Tibial artery (tissue), 4 donors: ENCODE data around the gene MCOLN3.
A peak's percentile ranks its signal among the peaks of the same experiment; 100 is the strongest.

Experiments used
- DNase-seq, 2 donors: peaks; one replicate each; pipeline ENCODE4 v3.0.0-alpha.2; 2019
- H3K27ac ChIP-seq, 2 donors: fragments of 200-600 bp; sonication (generic) in 1 of 2; 1 replicate in 1 of 2; 2 replicates in 1 of 2; pipeline ENCODE4 v1.5.1; 2018 to 2019; ENCODE audit warnings: mild to moderate bottlenecking in 1 of 2
- H3K27me3 ChIP-seq, 2 donors: fragments of 200-600 bp; sonication (generic) in 1 of 2; one replicate each; pipeline versions ENCODE4 v1.5.1 to v1.6.0; 2016 to 2019
- H3K36me3 ChIP-seq, 3 donors: fragments of 200-600 bp; sonication (generic) in 2 of 3; one replicate each; pipeline ENCODE4 v1.5.1; 2016 to 2019; ENCODE audit warnings: mild to moderate bottlenecking in 2 of 3
- H3K4me1 ChIP-seq, 4 donors: fragments of 200-600 bp; sonication (generic) in 2 of 4; 1 replicate in 3 of 4; 2 replicates in 1 of 4; pipeline ENCODE4 v1.5.1; 2016 to 2019
- H3K4me3 ChIP-seq, 2 donors: fragments of 200-600 bp; sonication (generic) in 1 of 2; 1 replicate in 1 of 2; 2 replicates in 1 of 2; pipeline ENCODE4 v1.5.1; 2018 to 2019; ENCODE audit warnings: mild to moderate bottlenecking in 2 of 2
- H3K9me3 ChIP-seq, 3 donors: fragments of 200-600 bp; sonication (generic) in 1 of 3; one replicate each; pipeline ENCODE4 v1.5.1; 2016 to 2019
- intact Hi-C: fragments of 100-400 bp; cut with DNase I; formaldehyde crosslinking; loops from one replicate; pipeline ENCODE4 v1.15.0; 2023; ENCODE audit warnings: low total_unique reads
- TF ChIP-seq, protein P1 (sequence below), 2 experiments: fragments of 200-600 bp in 1 of 2; fragments of 450-650 bp in 1 of 2; IDR thresholded peaks; one replicate each; pipeline ENCODE4 v1.5.1; 2017 to 2019; ENCODE audit warnings: antibody characterized with exemption in 2 of 2, mild to moderate bottlenecking in 1 of 2, moderate library complexity in 1 of 2

Gene MCOLN3

DNA sequence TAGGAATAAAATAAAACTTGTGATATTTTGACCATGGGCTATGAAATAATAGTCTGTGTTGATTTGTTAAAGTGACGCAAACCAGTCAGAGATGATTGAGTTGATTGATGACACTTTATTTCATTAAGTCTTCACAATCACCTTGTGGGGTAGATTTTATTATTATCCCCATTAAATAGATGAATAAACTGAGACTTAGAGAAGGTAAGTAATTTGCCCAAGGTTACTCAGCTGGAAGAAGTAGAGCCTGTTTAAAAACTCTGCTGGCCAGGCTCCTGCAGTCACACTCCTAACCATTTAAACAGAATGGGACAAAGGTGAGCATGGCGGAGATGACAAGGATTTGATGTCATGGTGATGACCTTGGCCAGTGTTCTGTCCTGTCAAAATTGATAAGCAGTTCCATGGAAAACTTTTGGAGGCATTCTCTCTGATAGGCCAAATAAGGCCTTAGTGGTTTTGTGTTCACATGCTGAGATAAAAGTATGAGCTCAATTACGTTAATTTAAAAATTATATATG lies 22.7 kb upstream of the MCOLN3 start:
- no peak for DNase-seq
- Histone ChIP-seq H3K9me3 (peaks cover 0 to 4% (median 0%) of the 10 kb centered on the region in 3 donors), H3K4me3 (no peak overlapping the region), H3K4me1 (no peaks in the 10 kb centered on the region), H3K27ac (no peak overlapping the region), H3K27me3 (no peaks in the 10 kb centered on the region), H3K36me3 (no peaks in the 10 kb centered on the region)
- TF ChIP-seq, protein P1, sequence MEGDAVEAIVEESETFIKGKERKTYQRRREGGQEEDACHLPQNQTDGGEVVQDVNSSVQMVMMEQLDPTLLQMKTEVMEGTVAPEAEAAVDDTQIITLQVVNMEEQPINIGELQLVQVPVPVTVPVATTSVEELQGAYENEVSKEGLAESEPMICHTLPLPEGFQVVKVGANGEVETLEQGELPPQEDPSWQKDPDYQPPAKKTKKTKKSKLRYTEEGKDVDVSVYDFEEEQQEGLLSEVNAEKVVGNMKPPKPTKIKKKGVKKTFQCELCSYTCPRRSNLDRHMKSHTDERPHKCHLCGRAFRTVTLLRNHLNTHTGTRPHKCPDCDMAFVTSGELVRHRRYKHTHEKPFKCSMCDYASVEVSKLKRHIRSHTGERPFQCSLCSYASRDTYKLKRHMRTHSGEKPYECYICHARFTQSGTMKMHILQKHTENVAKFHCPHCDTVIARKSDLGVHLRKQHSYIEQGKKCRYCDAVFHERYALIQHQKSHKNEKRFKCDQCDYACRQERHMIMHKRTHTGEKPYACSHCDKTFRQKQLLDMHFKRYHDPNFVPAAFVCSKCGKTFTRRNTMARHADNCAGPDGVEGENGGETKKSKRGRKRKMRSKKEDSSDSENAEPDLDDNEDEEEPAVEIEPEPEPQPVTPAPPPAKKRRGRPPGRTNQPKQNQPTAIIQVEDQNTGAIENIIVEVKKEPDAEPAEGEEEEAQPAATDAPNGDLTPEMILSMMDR (IDR thresholded peaks at IDR 0.05): no peak
- intact Hi-C loops: no loop called here

DNA sequence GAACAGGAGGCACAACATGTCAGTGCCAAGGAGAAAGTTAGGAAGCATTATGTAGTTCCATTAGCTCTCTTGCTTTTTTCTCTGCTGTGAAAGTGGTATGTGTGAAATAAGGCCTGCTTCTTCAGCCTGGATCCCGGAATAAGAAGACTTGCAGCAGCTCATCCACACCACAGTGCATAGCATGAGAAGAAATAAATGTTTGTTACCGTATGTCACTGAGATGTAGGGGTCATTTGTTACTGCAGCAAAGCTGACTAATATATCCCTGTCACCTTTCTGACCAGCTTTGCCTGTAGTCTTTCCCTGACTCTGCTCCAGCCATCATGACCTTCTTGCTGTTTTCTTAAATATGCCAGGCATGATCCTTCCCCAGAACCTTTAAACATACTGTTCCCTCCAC lies 20.5 kb upstream of the MCOLN3 start:
- Histone ChIP-seq H3K4me3 (no peak overlapping the region), H3K4me1 (no peaks in the 10 kb centered on the region), H3K27me3 (no peaks in the 10 kb centered on the region), H3K9me3 (no peaks in the 10 kb centered on the region), H3K27ac (no peak overlapping the region), H3K36me3 (no peaks in the 10 kb centered on the region)
- no peak for DNase-seq
- intact Hi-C loops: no loop called here
- TF ChIP-seq, protein P1 (IDR thresholded peaks at IDR 0.05): no peak

DNA sequence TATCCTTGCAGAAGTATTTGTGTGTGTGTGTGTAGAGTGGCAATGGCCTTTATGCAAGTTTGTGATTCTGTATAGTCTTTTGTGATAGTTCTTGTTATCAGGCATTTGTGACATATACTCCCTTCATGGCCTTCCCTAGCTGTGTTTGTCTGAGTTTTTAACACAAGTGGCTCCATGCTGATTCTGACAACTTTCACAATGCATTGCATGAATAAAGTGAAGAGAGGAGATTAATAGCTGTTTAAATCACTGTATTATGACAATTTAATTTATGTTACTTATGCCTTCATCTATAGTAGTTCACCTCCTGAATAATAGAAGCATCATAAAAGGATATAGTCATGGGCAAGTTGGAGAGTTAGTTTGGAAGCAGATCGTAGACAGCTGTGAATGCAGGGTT lies 17.2 kb upstream of the MCOLN3 start:
- TF ChIP-seq, protein P1 (IDR thresholded peaks at IDR 0.05): no peak
- Histone ChIP-seq H3K36me3 (no peaks in the 10 kb centered on the region), H3K27ac (no peak overlapping the region), H3K4me1 (peaks cover 0 to 4% (median 2%) of the 10 kb centered on the region in 4 donors), H3K27me3 (no peaks in the 10 kb centered on the region), H3K9me3 (no peaks in the 10 kb centered on the region), H3K4me3 (no peak overlapping the region)
- DNase-seq: no peak
- intact Hi-C loops: no loop called here

DNA sequence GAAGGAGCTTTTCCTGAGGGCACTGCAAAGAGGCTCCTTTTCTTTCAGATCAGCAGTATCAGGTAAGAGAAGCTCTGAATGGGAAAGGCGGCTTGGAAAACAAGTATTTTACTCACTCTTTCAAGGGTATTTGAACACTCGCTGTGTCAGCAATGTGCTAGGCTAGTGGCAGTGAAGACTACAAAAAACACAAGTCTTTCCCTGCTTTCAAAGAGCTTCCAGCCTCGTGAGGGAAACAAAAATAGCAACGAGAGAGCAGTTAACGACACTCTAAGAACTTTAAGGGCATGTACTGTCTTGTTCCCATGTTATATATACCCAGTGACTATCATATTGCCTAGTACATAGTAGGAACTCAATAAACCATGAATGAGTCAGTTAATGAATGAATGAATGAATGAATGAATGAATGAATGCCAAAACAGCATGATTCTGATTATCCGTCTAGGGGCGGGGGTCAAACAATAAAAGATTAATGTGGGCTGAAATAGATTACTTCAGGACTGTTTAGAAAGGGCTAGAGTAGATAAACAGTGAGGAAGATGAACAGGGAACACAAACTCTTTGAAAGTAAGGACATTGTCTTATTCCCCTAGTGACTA lies 14.2 kb upstream of the MCOLN3 start:
- no peaks in the 10 kb centered on the region for H3K9me3 ChIP-seq
- H3K4me3 ChIP-seq: peak overlapping the region; percentile 49 to 54
- TF ChIP-seq, protein P1 (IDR thresholded peaks at IDR 0.05): no peak
- peak overlapping the region; percentile 1 to 41 for H3K27ac ChIP-seq
- no peaks in the 10 kb centered on the region for H3K27me3 ChIP-seq
- no peak for DNase-seq
- peaks cover 0 to 4% (median 2%) of the 10 kb centered on the region in 4 donors for H3K4me1 ChIP-seq
- no peaks in the 10 kb centered on the region for H3K36me3 ChIP-seq
- intact Hi-C loops: no loop called here

DNA sequence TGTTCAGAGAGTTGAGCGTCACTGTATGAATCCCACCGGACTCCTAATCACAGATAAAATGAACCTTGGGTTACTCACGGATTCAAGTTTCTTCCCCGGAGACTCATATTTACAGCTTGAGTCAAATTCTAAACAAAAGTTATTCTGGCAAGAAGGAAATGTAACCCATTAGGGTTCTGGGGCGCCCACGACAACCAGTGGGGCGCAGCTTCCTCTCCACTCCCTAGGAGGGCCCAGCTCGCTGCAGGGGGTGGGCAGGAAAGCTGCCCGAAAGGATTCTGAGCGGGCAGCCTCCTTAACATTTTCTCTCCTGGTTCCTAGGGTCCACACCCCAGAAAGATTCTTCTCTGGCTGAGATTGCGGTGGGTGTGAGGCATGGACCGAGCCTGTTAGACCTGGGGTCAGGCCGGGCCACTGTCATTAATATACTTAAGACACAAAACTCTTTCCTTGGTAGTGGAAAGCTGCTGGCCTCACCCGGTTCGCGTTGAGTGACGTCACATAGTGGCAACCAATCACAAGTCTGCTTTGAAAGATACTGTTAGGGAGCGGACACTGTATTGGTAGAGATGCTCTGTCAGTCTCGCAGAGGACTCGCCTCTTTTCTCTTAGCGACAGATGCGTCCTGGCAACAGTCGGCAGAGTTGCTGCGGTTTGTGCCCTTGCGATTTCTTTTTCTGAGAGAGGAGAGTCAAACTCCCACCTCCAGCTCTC lies 13.6 kb upstream of the MCOLN3 start:
- H3K9me3 ChIP-seq: no peaks in the 10 kb centered on the region
- no peaks in the 10 kb centered on the region for H3K36me3 ChIP-seq
- TF ChIP-seq, protein P1 (IDR thresholded peaks at IDR 0.05): no peak
- H3K4me1 ChIP-seq: peaks cover 0 to 4% (median 2%) of the 10 kb centered on the region in 4 donors
- peak; percentile 91 to 92 for DNase-seq
- peak overlapping the region; percentile 49 to 54 for H3K4me3 ChIP-seq
- peak overlapping the region; percentile 41 to 53 for H3K27ac ChIP-seq
- no peaks in the 10 kb centered on the region for H3K27me3 ChIP-seq
- intact Hi-C loops: no loop called here
